Measurements from ENCODE around the gene BCL7C.

Gene BCL7C

GRCh38 chr16:30903002-30903401, 9.1 kb upstream of the BCL7C start:
- TF ChIP-seq TCF12 (IDR thresholded peaks at IDR 0.05; ENCODE audit: low read depth) (no peak), TAF1 (IDR thresholded peaks at IDR 0.05; ENCODE audit: low read depth) (no peak)
- TF ChIP-seq, protein P1, sequence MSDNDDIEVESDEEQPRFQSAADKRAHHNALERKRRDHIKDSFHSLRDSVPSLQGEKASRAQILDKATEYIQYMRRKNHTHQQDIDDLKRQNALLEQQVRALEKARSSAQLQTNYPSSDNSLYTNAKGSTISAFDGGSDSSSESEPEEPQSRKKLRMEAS (IDR thresholded peaks at IDR 0.05), result no peak

DNA sequence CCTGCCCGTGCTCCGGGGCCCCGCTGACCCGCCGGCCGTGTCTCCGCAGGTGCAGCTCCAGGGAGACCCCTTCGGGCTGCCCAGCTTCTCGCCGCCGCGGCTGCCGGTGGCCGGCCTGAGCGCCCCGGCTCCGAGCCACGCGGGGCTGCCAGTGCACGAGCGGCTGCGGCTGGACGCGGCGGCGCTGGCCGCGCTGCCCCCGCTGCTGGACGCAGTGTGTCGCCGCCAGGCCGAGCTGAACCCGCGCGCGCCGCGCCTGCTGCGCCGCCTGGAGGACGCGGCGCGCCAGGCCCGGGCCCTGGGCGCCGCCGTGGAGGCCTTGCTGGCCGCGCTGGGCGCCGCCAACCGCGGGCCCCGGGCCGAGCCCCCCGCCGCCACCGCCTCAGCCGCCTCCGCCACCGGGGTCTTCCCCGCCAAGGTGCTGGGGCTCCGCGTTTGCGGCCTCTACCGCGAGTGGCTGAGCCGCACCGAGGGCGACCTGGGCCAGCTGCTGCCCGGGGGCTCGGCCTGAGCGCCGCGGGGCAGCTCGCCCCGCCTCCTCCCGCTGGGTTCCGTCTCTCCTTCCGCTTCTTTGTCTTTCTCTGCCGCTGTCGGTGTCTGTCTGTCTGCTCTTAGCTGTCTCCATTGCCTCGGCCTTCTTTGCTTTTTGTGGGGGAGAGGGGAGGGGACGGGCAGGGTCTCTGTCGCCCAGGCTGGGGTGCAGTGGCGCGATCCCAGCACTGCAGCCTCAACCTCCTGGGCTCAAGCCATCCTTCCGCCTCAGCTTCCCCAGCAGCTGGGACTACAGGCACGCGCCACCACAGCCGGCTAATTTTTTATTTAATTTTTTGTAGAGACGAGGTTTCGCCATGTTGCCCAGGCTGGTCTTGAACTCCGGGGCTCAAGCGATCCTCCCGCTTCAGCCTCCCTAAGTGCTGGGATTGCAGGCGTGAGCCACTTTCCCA, 8.4 kb upstream of the BCL7C start:
- peak; percentile 30; the same call in 1 of the 2 replicates for TF ChIP-seq RAD21 (IDR thresholded peaks at IDR 0.05; ENCODE audit: low read depth)
- TF ChIP-seq TEAD4 (IDR thresholded peaks at IDR 0.05), result no peak
- 0 out of 2 replicates have a peak, but pooled peaks have one; percentile 8 for TF ChIP-seq YY1 (IDR thresholded peaks at IDR 0.05; ENCODE audit: low read depth)

- TF ChIP-seq, protein P1 (IDR thresholded peaks at IDR 0.05), result no peak
- TF ChIP-seq CREB1 (IDR thresholded peaks at IDR 0.05; ENCODE audit: low read depth) (no peak), TAF1 (IDR thresholded peaks at IDR 0.05; ENCODE audit: low read depth) (no peak), EGR1 (IDR thresholded peaks at IDR 0.05) (no peak), CEBPB (IDR thresholded peaks at IDR 0.05) (no peak), TEAD4 (IDR thresholded peaks at IDR 0.05) (no peak), NFIC (IDR thresholded peaks at IDR 0.05) (no peak), YY1 (IDR thresholded peaks at IDR 0.05; ENCODE audit: low read depth) (no peak), REST (IDR thresholded peaks at IDR 0.05; ENCODE audit: low read depth) (no peak), FOXM1 (IDR thresholded peaks at IDR 0.05; ENCODE audit: borderline replicate concordance, low read depth) (no peak), ZBTB7A (IDR thresholded peaks at IDR 0.05; ENCODE audit: low read depth) (no peak), RAD21 (IDR thresholded peaks at IDR 0.05; ENCODE audit: low read depth) (no peak), TCF12 (IDR thresholded peaks at IDR 0.05; ENCODE audit: low read depth) (no peak), EP300 (IDR thresholded peaks at IDR 0.05; ENCODE audit: borderline replicate concordance) (no peak)
- TF ChIP-seq, protein P2, sequence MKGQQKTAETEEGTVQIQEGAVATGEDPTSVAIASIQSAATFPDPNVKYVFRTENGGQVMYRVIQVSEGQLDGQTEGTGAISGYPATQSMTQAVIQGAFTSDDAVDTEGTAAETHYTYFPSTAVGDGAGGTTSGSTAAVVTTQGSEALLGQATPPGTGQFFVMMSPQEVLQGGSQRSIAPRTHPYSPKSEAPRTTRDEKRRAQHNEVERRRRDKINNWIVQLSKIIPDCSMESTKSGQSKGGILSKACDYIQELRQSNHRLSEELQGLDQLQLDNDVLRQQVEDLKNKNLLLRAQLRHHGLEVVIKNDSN (IDR thresholded peaks at IDR 0.05), result no peak
These were observed 7.5 kb upstream of the BCL7C start for GRCh38 chr16:30901201-30902028.

DNA sequence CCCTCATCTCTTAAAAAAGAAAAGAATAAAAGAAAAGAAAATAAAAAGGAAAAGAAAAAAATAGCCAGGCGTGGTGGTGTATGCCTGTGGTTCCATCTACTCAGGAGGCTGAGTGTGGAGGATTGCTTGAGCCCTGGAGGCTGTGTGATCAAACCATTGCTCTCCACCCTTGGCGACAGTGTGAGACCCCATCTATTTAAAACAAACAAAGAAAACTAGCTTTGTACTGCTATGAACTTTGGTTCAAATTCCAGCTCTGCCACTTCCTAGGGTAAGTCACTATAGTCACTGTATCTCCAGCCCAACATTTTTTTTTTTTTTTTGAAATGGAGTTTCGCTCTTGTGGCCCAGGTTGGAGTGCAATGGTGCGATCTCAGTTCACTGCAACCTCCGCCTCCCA, 6.7 kb upstream of the BCL7C start:
- no peak for TF ChIP-seq NFIC (IDR thresholded peaks at IDR 0.05)
- TF ChIP-seq FOXM1 (IDR thresholded peaks at IDR 0.05; ENCODE audit: borderline replicate concordance, low read depth), result no peak
- TF ChIP-seq EP300 (IDR thresholded peaks at IDR 0.05; ENCODE audit: borderline replicate concordance), result no peak
- TF ChIP-seq TAF1 (IDR thresholded peaks at IDR 0.05; ENCODE audit: low read depth), result no peak
- TF ChIP-seq, protein P1 (IDR thresholded peaks at IDR 0.05), result no peak
- no peak for TF ChIP-seq YY1 (IDR thresholded peaks at IDR 0.05; ENCODE audit: low read depth)
- no peak for TF ChIP-seq REST (IDR thresholded peaks at IDR 0.05; ENCODE audit: low read depth)
- no peak for TF ChIP-seq ZBTB7A (IDR thresholded peaks at IDR 0.05; ENCODE audit: low read depth)
- no peak for TF ChIP-seq RAD21 (IDR thresholded peaks at IDR 0.05; ENCODE audit: low read depth)
- TF ChIP-seq TEAD4 (IDR thresholded peaks at IDR 0.05), result no peak
- no peak for TF ChIP-seq TCF12 (IDR thresholded peaks at IDR 0.05; ENCODE audit: low read depth)
- no peak for TF ChIP-seq CREB1 (IDR thresholded peaks at IDR 0.05; ENCODE audit: low read depth)
- TF ChIP-seq EGR1 (IDR thresholded peaks at IDR 0.05), result no peak
- TF ChIP-seq, protein P2 (IDR thresholded peaks at IDR 0.05), result no peak
- no peak for TF ChIP-seq CEBPB (IDR thresholded peaks at IDR 0.05)

DNA sequence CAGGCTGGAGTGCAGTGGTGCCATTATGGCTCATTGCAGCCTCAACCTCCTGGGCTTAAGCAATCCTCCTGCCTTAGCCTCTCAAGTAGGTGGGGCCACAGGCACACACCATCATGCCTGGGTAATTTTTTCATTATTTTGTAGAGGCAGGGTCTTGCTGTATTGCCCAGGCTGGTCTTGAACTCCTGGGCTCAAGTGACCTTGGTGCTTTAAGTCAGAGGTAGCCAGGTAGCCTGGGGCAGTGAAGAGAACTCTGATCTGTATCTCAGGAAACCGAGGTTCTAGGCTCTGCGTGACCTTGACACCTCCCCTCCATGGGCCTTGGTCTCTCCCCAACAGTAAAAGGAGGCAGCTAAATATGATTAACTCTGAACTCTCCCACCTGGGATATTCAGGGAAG, 5.9 kb upstream of the BCL7C start:
- no peak for TF ChIP-seq TEAD4 (IDR thresholded peaks at IDR 0.05)
- TF ChIP-seq TCF12 (IDR thresholded peaks at IDR 0.05; ENCODE audit: low read depth), result no peak
- TF ChIP-seq CREB1 (IDR thresholded peaks at IDR 0.05; ENCODE audit: low read depth), result no peak
- TF ChIP-seq FOXM1 (IDR thresholded peaks at IDR 0.05; ENCODE audit: borderline replicate concordance, low read depth), result no peak

All from Ishikawa (cell line).